H1 (cell line): ENCODE data around the gene SPTBN1. TPM values are rescaled to one million over a fixed set of nuclear protein-coding genes. Genes with fewer than 3 reads are reported as not detected.

Source experiments
- CTCF ChIP-seq, 3 experiments: IDR thresholded peaks; 1 replicate in 2 of 3; 2 replicates in 1 of 3; pipeline versions ENCODE4 v1.5.1 to v1.6.1; 2011; ENCODE audit warnings: low read length in 3 of 3, mild to moderate bottlenecking in 3 of 3, inconsistent platforms in 2 of 3, low read depth in 1 of 3, moderate library complexity in 1 of 3; ENCODE audit not compliant: insufficient read depth in 1 of 3; ENCODE audit errors: control extremely low read depth in 1 of 3
- E2F6 ChIP-seq: IDR thresholded peaks from 2 replicates; pipeline ENCODE4 v1.6.1; 2012; ENCODE audit warnings: inconsistent platforms
- HDAC6 ChIP-seq: IDR thresholded peaks from one replicate; pipeline ENCODE4 v1.7.1; 2012; ENCODE audit warnings: low read depth, mild to moderate bottlenecking, inconsistent platforms, low read length, moderate library complexity
- JUND ChIP-seq: IDR thresholded peaks from 2 replicates; pipeline ENCODE4 v1.6.1; 2011; ENCODE audit warnings: mild to moderate bottlenecking, improper control_type of control experiment, low read length
- POU5F1 ChIP-seq: IDR thresholded peaks from 2 replicates; pipeline ENCODE4 v1.6.1; 2011; ENCODE audit warnings: low read depth, mild to moderate bottlenecking, low read length, moderate library complexity
- SP1 ChIP-seq: IDR thresholded peaks from 2 replicates; pipeline ENCODE4 v1.6.1; 2011; ENCODE audit warnings: low read depth, low read length
- polyA plus RNA-seq, 7 experiments: library from polyadenylated mRNA; depleted of rRNA in 3 of 7; stranded (reverse) in 5 of 7; unstranded in 2 of 7; fragments of >200 nt in 5 of 7; fragments of 200-250 nt in 2 of 7; gene quantifications; 1 replicate in 5 of 7; 2 replicates in 1 of 7; 4 replicates in 1 of 7; pipeline versions ENCODE4 v1.2.1 to v1.2.3, GENCODE V29; 2011 to 2013; ENCODE audit warnings: missing spikeins in 2 of 7, mixed read lengths in 2 of 7
- total RNA-seq: library from RNA; stranded (reverse); fragmentation: NEBNext Ultra II Directional; extraction: Animal tissue kit (Norgen Biotek cat#: 25700); gene quantifications from 2 replicates; pipeline ENCODE4 v1.2.1, GENCODE V29; 2021

Gene SPTBN1
- total and polyA plus RNA-seq, 2 of the 8 experiments (the other 6 are each of a cell fraction or from before 2014, with no cell fraction given) = 31.8 to 180 TPM

- TF ChIP-seq SP1 = no peak
- TF ChIP-seq POU5F1 = no peak
- TF ChIP-seq E2F6 = no peak
- no peak for TF ChIP-seq JUND
- TF ChIP-seq HDAC6 = no peak
- TF ChIP-seq CTCF (IDR thresholded peaks at IDR 0.05; ENCODE audit: control extremely low read depth in 1 of 3, insufficient read depth in 1 of 3, low read depth in 1 of 3, low read length in 3 of 3) = no peak
These were observed 48.7 kb downstream of the SPTBN1 start (continued) for GRCh38 chr2:54504866-54505265.
